ENCODE data around the gene RC3H2.
A peak's percentile ranks its signal among the peaks of the same experiment; 100 is the strongest.
"Not testable (repeated sequence)": the region's sequence is repeated elsewhere in the genome, so short reads cannot be mapped to it uniquely, and the experiment has no call there.

RC3H2 gene

DNA sequence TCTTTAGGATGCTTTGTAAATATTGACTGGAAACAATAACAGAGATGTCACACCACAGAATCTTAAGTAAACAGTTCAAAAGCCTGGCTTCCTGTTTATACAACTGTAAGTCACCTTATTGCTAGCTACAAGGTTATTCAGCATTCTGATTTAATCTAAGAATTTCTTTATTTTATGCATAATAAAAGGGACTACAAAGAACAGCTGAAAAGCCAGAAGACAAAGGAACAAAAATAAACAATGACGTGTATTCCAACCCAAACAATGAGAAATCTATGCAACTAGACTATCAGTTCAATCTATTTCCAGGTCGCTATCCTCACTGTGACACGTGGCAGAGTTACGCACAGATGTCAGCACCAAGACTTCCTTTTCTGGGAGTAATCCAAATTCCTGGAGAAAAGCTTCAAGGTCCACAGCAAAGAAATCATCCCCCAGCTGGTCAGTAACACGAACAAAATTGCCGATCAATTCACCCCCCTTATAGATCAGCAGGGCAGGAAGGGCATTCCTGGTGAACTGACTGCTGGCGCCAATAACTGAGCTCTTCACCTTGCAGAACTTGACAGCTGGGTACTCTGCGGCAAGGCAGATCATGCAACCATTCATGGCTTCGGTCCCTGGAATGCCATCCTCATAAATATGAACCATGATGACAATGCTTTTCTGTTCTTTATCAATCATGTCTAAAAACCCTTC, 85.2 kb downstream of the RC3H2 start:
- H3K9me3 Mint-ChIP-seq, result no peaks in the 10 kb centered on the region
- no peak overlapping the region for H3K27ac Mint-ChIP-seq
- H3K4me1 Mint-ChIP-seq (ENCODE audit: low read depth), result peaks cover 31% of the 10 kb centered on the region
- no peaks in the 10 kb centered on the region for H3K27me3 Mint-ChIP-seq
- H3K36me3 Mint-ChIP-seq (ENCODE audit: low read depth), result peaks cover 64% of the 10 kb centered on the region
- intact Hi-C loops (cut with micrococcal nuclease), result loop anchor here (10.0 kb wide), 1 partner anchor 465 kb away; no protein-coding TSS in a partner anchor
- H3K4me3 Mint-ChIP-seq, result no peak overlapping the region

DNA sequence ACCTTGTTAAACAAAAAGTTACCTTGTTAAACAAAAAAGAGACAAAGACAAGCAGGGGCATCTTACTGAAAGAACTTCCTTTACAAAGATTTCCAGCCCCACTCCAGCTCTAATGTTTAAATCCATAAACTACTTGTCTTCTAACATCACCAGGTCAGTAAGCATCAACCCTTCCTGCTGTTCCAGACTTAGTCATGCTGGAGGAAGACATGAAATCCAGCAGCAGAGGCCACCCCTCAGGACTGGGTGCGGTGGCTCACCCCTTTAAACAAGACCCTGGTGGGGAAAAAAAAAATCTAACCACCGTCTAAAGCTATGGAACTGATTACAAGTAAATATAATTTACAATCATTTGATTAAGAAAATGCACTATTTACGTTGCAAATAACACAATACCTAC, 85.8 kb downstream of the RC3H2 start:
- no peaks in the 10 kb centered on the region for H3K27me3 Mint-ChIP-seq
- H3K4me1 Mint-ChIP-seq (ENCODE audit: low read depth), result peaks cover 37% of the 10 kb centered on the region
- peaks cover 63% of the 10 kb centered on the region for H3K36me3 Mint-ChIP-seq (ENCODE audit: low read depth)
- intact Hi-C loops (cut with micrococcal nuclease), result loop anchor here (10.0 kb wide), 1 partner anchor 465 kb away; no protein-coding TSS in a partner anchor
- no peak overlapping the region for H3K27ac Mint-ChIP-seq
- no peak overlapping the region for H3K4me3 Mint-ChIP-seq
- no peaks in the 10 kb centered on the region for H3K9me3 Mint-ChIP-seq

DNA sequence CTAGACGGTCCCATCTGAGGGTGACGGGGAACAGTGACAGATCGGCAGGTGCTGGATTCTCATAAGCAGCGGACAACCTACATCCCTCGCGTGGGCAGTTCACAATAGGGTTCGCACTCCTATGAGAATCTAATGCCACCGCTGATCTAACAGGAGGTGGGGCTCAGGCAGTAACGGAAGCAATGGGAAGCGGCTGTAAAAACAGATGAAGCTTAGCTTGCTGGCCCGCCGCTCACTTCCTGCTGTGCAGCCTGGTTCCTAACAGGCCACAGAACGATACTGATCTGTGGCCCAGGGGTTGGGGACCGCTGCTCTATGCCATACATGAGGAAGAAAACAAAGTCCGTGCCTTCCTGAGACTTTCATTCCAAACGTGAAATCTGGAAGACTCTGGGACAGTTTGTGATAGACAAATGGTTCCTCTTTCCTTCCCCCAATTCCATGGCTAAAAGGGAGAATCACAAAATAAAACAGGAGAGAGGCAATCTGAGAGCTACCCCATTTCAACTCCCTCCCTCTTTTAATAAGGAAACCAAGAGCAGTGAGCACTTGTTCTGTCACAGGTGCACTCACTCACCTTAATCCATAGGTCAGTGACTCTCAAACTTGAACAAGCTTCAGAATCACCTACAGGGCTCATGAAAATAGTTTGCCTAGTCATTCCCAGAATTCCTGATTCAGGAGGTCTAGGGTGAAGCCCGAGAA, 88.8 kb downstream of the RC3H2 start:
- Mint-ChIP-seq H3K4me1 (ENCODE audit: low read depth) (peaks cover 25% of the 10 kb centered on the region), H3K27me3 (no peaks in the 10 kb centered on the region), H3K9me3 (no peaks in the 10 kb centered on the region), H3K27ac (peak overlapping the region; percentile 42), H3K4me3 (peak overlapping the region; percentile 52), H3K36me3 (ENCODE audit: low read depth) (peaks cover 40% of the 10 kb centered on the region)
- intact Hi-C loops (cut with micrococcal nuclease), result loop anchor here (10.0 kb wide), 1 partner anchor 462 kb away; no protein-coding TSS in a partner anchor

DNA sequence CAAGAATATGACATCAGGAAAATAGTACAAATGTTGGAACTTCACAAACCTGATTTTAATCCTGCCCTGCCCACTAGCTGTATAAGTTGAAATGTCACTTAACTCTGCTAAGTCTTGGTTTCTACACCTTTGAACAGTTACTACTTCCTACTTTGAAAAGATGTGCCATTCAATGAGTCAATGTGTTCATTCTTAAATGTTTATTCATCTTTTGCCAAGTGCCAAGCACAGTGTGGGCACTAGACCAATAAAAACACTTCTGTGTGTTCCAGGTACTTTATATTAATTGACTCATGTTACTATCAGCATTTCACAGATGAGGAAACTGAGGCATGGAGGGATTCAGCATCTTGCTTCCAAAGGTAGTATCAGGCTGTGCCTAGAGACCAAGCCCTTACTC, 89.6 kb downstream of the RC3H2 start:
- Mint-ChIP-seq H3K27ac (no peak overlapping the region), H3K4me1 (ENCODE audit: low read depth) (peaks cover 25% of the 10 kb centered on the region), H3K4me3 (no peak overlapping the region), H3K27me3 (no peaks in the 10 kb centered on the region), H3K9me3 (no peaks in the 10 kb centered on the region), H3K36me3 (ENCODE audit: low read depth) (peaks cover 38% of the 10 kb centered on the region)
- intact Hi-C loops (cut with micrococcal nuclease), result loop anchor here (10.0 kb wide), 1 partner anchor 461 kb away; no protein-coding TSS in a partner anchor

DNA sequence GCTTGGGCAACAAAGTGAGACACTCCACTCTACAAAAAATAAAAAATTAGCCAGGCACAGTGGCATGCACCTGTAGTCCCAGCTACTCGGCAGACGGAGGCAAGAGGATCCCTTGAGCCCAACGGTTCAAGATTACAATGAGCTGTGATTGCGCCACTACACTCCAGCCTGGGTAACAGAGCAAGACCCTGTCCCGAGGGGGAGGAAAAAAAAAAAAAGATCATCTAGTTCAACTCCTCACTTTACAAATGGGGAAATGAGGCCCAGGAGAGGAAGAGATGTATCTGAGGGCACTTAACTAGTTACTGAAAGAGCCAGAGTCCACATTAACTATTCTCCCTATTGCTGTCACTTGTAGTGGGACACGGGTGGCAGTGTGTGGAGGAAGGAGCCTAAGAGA, 90.6 kb downstream of the RC3H2 start:
- intact Hi-C loops (cut with micrococcal nuclease), result loop anchor here (5.0 to 10.0 kb wide), 2 partner anchors 460 to 717 kb away; no protein-coding TSS in a partner anchor
- peaks cover 25% of the 10 kb centered on the region for H3K4me1 Mint-ChIP-seq (ENCODE audit: low read depth)
- H3K9me3 Mint-ChIP-seq, result no peaks in the 10 kb centered on the region
- peaks cover 28% of the 10 kb centered on the region for H3K36me3 Mint-ChIP-seq (ENCODE audit: low read depth)
- H3K27ac Mint-ChIP-seq, result no peak overlapping the region
- H3K4me3 Mint-ChIP-seq, result no peak overlapping the region
- H3K27me3 Mint-ChIP-seq, result no peaks in the 10 kb centered on the region

DNA sequence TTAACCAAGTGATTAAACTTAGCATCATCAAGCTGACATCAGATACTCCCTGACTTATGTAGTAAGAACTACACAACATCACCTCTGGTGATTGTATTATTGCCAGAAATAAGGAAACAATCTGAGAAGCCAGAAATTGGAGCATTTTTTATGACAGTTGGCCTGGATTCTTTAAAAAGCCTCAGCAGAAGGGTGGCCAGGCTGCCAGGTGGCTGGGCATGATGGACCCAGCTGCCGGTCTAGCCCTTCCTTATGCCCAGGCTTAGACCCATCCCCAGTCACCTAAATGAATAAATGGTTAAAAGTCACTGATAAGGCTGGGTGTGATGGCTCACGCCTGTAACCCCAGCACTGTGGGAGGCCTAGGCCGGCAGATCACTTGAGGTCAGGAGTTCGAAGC, 92.4 kb downstream of the RC3H2 start:
- no peak overlapping the region for H3K4me3 Mint-ChIP-seq
- peaks cover 25% of the 10 kb centered on the region for H3K4me1 Mint-ChIP-seq (ENCODE audit: low read depth)
- intact Hi-C loops (cut with micrococcal nuclease), result loop anchor here (5.0 to 10.0 kb wide), 2 partner anchors 458 to 715 kb away; no protein-coding TSS in a partner anchor
- H3K9me3 Mint-ChIP-seq, result no peaks in the 10 kb centered on the region
- no peaks in the 10 kb centered on the region for H3K27me3 Mint-ChIP-seq
- H3K36me3 Mint-ChIP-seq (ENCODE audit: low read depth), result peaks cover 24% of the 10 kb centered on the region
- H3K27ac Mint-ChIP-seq, result no peak overlapping the region

DNA sequence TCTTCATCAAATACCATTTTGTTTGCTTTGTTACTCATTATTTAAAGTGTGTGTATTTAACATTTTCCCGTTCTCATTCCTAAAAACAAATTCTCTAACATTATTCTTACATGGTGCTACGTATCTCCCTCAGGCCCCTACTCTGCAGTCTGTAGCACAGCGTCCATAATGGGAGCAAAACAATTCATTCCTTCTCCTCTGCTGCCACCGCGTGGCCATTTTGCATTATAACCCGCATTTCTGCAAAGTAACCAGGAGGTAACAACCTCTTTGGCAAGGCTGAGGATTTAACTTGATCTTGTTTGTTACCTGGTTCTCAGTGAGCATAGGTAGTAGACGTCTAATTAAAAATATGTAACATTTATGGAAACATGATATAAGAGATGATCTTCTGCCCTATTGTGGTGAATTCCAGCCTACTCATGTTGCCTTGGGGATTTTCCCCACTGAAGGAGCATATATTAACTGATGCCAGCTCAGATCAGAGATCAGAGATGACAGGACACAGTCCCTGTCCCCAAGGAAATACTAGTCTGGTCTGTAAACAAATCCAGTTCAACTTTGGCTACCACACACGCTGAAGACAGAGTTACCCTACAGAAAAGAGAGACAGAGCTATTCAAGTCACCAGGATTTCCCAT, 94.7 kb downstream of the RC3H2 start:
- Mint-ChIP-seq H3K4me3 (no peak overlapping the region), H3K27ac (no peak overlapping the region)

DNA sequence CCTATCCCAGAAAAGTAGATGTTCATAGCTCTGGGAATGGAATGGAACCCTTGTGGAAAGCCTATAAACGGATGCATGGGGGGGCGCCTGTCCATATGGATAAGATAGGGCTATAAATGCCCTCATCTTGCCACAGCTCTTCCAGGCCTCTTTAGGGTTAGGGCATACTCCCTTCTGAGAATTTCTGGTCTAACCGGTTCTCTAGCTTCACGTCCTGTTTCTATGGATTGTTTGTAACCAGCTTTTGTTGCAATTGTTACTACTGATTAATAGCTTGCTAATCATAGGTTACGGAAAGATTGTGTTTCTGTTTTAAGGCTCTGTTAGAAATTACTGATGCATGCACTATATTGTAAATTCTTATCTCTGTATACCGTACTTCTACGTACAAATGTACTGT, 95.9 kb downstream of the RC3H2 start:
- H3K4me1 Mint-ChIP-seq (ENCODE audit: low read depth); H3K27me3 Mint-ChIP-seq; H3K4me3 Mint-ChIP-seq; H3K36me3 Mint-ChIP-seq (ENCODE audit: low read depth); H3K27ac Mint-ChIP-seq; intact Hi-C loops (cut with micrococcal nuclease); H3K9me3 Mint-ChIP-seq: not testable (repeated sequence)

More for the DNA sequence above, 94.7 kb downstream of the RC3H2 start:
- Mint-ChIP-seq H3K27me3 (no peaks in the 10 kb centered on the region), H3K9me3 (no peaks in the 10 kb centered on the region), H3K36me3 (ENCODE audit: low read depth) (peaks cover 10% of the 10 kb centered on the region), H3K4me1 (ENCODE audit: low read depth) (peaks cover 11% of the 10 kb centered on the region)
- intact Hi-C loops (cut with micrococcal nuclease), result loop anchor here (1.0 to 10.0 kb wide), 4 partner anchors 345 to 713 kb away; no protein-coding TSS in a partner anchor

DNA sequence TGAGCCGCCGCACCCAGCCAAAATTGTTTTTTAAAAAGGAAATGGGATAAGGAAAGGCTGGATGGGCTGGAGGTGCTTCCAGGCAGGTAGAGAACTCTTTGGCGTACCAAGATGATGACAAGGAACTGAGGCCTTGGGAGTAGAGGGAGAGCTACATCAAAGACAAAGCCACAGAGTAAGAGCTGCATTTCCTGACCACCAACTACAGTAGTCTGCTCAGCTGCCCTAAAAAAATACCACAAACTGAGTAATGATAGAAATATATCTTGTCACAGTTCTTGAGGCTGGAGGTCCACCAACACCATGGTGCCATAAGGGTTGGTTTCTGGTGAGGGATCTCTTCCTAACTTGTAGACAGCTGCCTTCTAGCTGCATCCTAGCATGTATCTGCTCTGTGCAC, 97.0 kb downstream of the RC3H2 start:
- intact Hi-C loops (cut with micrococcal nuclease), result no loop called here
- Mint-ChIP-seq H3K9me3 (no peaks in the 10 kb centered on the region), H3K4me3 (no peak overlapping the region), H3K4me1 (ENCODE audit: low read depth) (no peaks in the 10 kb centered on the region), H3K27me3 (no peaks in the 10 kb centered on the region), H3K36me3 (ENCODE audit: low read depth) (no peaks in the 10 kb centered on the region), H3K27ac (no peak overlapping the region)

DNA sequence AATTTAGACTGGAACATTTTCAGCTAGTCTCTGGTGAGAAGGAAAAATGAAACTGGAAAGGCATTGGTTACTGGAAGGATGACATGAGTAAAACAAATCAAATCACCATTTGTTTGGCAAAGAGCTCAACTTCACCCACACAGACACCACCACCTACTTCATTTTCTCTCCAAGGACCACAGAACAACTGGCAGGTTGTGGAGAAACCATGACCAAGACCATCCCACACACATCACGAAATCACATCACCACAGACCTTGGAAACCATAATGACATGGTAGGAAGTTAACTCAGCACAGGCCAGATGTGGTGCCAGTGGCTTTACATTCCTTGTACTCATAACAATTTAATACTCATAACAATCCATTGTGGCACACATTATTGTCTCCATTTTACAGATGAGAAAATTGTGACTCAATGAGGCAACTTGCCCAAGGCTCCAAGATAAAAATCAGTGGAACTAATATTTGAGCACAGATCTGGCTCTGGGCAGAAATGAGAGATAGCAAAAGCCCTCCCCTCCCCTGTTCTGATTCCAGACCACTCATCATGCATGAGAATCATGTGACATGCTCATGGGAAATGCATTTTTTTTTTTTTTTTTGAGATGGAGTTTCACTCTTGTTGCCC, 97.8 kb downstream of the RC3H2 start:
- no peaks in the 10 kb centered on the region for H3K4me1 Mint-ChIP-seq (ENCODE audit: low read depth)

DNA sequence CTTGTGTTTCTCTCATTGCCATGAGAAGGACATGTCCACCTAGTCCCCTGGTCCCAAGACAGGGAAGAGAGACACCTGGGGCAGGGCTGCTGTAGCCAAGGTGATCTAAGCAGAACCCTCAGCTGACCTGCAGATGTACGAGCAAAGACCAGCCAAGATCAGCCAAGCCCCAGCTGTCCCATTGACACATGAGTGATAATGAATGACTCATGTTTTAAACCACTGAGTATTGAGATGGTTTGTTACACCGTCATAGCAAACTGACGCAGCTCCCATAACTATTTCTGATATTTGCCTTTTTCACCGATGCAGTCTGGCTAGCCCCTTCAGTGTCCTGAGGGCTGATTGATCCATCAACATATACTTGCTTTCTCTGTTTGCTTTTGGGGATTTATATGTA, 98.5 kb downstream of the RC3H2 start:
- no peaks in the 10 kb centered on the region for H3K36me3 Mint-ChIP-seq (ENCODE audit: low read depth)
- no peaks in the 10 kb centered on the region for H3K27me3 Mint-ChIP-seq
- no peaks in the 10 kb centered on the region for H3K9me3 Mint-ChIP-seq
- intact Hi-C loops (cut with micrococcal nuclease), result no loop called here
- no peak overlapping the region for H3K4me3 Mint-ChIP-seq
- H3K4me1 Mint-ChIP-seq (ENCODE audit: low read depth), result no peaks in the 10 kb centered on the region
- no peak overlapping the region for H3K27ac Mint-ChIP-seq

More for the DNA sequence above, 97.8 kb downstream of the RC3H2 start:
- Mint-ChIP-seq H3K9me3 (no peaks in the 10 kb centered on the region), H3K27me3 (no peaks in the 10 kb centered on the region), H3K27ac (no peak overlapping the region), H3K36me3 (ENCODE audit: low read depth) (no peaks in the 10 kb centered on the region), H3K4me3 (no peak overlapping the region)
- intact Hi-C loops (cut with micrococcal nuclease), result no loop called here

DNA sequence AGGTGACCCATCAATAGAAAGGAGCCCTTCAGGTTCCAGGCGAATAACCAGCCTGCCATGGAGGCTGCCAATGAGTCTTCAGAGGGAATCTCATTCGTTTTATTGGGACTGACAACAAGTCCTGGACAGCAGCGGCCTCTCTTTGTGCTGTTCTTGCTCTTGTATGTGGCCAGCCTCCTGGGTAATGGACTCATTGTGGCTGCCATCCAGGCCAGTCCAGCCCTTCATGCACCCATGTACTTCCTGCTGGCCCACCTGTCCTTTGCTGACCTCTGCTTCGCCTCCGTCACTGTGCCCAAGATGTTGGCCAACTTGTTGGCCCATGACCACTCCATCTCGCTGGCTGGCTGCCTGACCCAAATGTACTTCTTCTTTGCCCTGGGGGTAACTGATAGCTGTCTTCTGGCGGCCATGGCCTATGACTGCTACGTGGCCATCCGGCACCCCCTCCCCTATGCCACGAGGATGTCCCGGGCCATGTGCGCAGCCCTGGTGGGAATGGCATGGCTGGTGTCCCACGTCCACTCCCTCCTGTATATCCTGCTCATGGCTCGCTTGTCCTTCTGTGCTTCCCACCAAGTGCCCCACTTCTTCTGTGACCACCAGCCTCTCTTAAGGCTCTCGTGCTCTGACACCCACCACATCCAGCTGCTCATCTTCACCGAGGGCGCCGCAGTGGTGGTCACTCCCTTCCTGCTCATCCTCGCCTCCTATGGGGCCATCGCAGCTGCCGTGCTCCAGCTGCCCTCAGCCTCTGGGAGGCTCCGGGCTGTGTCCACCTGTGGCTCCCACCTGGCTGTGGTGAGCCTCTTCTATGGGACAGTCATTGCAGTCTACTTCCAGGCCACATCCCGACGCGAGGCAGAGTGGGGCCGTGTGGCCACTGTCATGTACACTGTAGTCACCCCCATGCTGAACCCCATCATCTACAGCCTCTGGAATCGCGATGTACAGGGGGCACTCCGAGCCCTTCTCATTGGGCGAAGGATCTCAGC, 104.8 kb downstream of the RC3H2 start, which contains the start of gene OR1K1:
TSS of gene OR1K1 (plus strand) at position 58 of the 995 bp plus-strand sequence. CDS start at position 58, 0 bp downstream.
- Mint-ChIP-seq H3K9me3 (no peaks in the 10 kb centered on the region), H3K4me3 (no peak within 1 kb of the TSS), H3K27me3 (no peaks in the 10 kb centered on the region), H3K36me3 (ENCODE audit: low read depth) (no peaks in the 10 kb centered on the region), H3K4me1 (ENCODE audit: low read depth) (no peaks in the 10 kb centered on the region), H3K27ac (no peak within 1 kb of the TSS)
- intact Hi-C loops (cut with micrococcal nuclease), result no loop called here

Measured in dendritic cell treated with granulocyte-macrophage colony-stimulating factor and Interleukin-4, amounts not matched to agents 40 ng/mL and 50 ng/mL, for 4 days (primary cell).